Testis (tissue), 3 donors: ENCODE data around the gene RAD51C. TPM values are rescaled to one million over a fixed set of nuclear protein-coding genes. Genes with fewer than 3 reads are reported as not detected.
"Not testable (repeated sequence)": the region's sequence is repeated elsewhere in the genome, so short reads cannot be mapped to it uniquely, and the experiment has no call there.

ENCODE experiments used
- DNase-seq: peaks from one replicate; pipeline ENCODE4 v3.0.0-alpha.2; 2019
- H3K27ac ChIP-seq, 2 donors: fragments of 200-600 bp; sonication (generic); one replicate each; pipeline ENCODE4 v1.5.1; 2019
- H3K27me3 ChIP-seq: fragments of 200-600 bp; sonication (generic); one replicate; pipeline ENCODE4 v1.5.1; 2019
- H3K36me3 ChIP-seq: fragments of 200-600 bp; sonication (generic); one replicate; pipeline ENCODE4 v1.5.1; 2017; ENCODE audit warnings: low read depth; ENCODE audit errors: missing control alignments
- H3K4me1 ChIP-seq: fragments of 200-600 bp; sonication (generic); one replicate; pipeline ENCODE4 v1.5.1; 2019
- H3K4me3 ChIP-seq, 2 donors: fragments of 200-600 bp; sonication (generic); one replicate each; pipeline ENCODE4 v1.5.1; 2017 to 2019
- H3K9me3 ChIP-seq: fragments of 200-600 bp; sonication (generic); one replicate; pipeline ENCODE4 v1.5.1; 2017
- POLR2A ChIP-seq: fragments of 450-650 bp; IDR thresholded peaks from one replicate; pipeline ENCODE4 v1.6.1; 2017; ENCODE audit warnings: antibody characterized with exemption, mild to moderate bottlenecking, moderate library complexity
- WGBS, 2 donors: methylation state at CpG; one replicate each; pipeline ENCODE4 v1.1.5; 2018; 5-methylcytosine and 5-hydroxymethylcytosine counted together
- intact Hi-C: fragments of 100-400 bp; cut with DNase I; formaldehyde crosslinking; loops from one replicate; pipeline ENCODE4 v1.15.1; 2023; ENCODE audit warnings: low total_unique reads
- polyA plus RNA-seq: library from polyadenylated mRNA; stranded (reverse); fragments of 350-450 nt; fragmentation: Illumina TruSeq; extraction: RNeasy Lipid Tissue Mini Kit (QIAGEN cat#74804); gene quantifications from one replicate; pipeline ENCODE4 v1.2.3, GENCODE V29; 2014; ENCODE audit warnings: low read depth, low replicate concordance; ENCODE audit not compliant: insufficient read depth
- total RNA-seq, 2 donors: library from RNA; depleted of rRNA; stranded (reverse); fragments of >200 nt; gene quantifications; one replicate each; pipeline ENCODE4 v1.2.3, GENCODE V29; 2016
- TF ChIP-seq, protein P1 (sequence below), 3 experiments: fragments of 450-650 bp in 2 of 3; fragments of 200-600 bp in 1 of 3; sonication (generic) in 1 of 3; IDR thresholded peaks; one replicate each; pipeline ENCODE4 v1.5.1; 2016 to 2019; ENCODE audit warnings: antibody characterized with exemption in 3 of 3, mild to moderate bottlenecking in 2 of 3, moderate library complexity in 1 of 3

Gene RAD51C
- total and polyA plus RNA-seq, 3 donors from 2014 or later = 44.5 to 63.4 (median 53.5) TPM

- TF ChIP-seq, protein P1, sequence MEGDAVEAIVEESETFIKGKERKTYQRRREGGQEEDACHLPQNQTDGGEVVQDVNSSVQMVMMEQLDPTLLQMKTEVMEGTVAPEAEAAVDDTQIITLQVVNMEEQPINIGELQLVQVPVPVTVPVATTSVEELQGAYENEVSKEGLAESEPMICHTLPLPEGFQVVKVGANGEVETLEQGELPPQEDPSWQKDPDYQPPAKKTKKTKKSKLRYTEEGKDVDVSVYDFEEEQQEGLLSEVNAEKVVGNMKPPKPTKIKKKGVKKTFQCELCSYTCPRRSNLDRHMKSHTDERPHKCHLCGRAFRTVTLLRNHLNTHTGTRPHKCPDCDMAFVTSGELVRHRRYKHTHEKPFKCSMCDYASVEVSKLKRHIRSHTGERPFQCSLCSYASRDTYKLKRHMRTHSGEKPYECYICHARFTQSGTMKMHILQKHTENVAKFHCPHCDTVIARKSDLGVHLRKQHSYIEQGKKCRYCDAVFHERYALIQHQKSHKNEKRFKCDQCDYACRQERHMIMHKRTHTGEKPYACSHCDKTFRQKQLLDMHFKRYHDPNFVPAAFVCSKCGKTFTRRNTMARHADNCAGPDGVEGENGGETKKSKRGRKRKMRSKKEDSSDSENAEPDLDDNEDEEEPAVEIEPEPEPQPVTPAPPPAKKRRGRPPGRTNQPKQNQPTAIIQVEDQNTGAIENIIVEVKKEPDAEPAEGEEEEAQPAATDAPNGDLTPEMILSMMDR (IDR thresholded peaks at IDR 0.05) = no peak
- no peak for TF ChIP-seq POLR2A
- no peak overlapping the region for H3K4me3 ChIP-seq
- 29 to 42% methylated on average over 6 of the region's 6 CpGs for WGBS, 2 donors
- no peak overlapping the region for H3K27ac ChIP-seq
- no peaks in the 10 kb centered on the region for H3K4me1 ChIP-seq
- intact Hi-C loops = no loop called here
- H3K27me3 ChIP-seq = no peaks in the 10 kb centered on the region
- no peak for DNase-seq
- H3K36me3 ChIP-seq = no peaks in the 10 kb centered on the region
- H3K9me3 ChIP-seq = no peaks in the 10 kb centered on the region
Observed at GRCh38 chr17:58669853-58670252, 22.5 kb upstream of the RAD51C start.

GRCh38 chr17:58671969-58672368, 20.4 kb upstream of the RAD51C start:
- no peaks in the 10 kb centered on the region for H3K27me3 ChIP-seq
- TF ChIP-seq, protein P1 (IDR thresholded peaks at IDR 0.05) = no peak
- intact Hi-C loops = no loop called here
- H3K4me3 ChIP-seq = no peak overlapping the region
- no peaks in the 10 kb centered on the region for H3K4me1 ChIP-seq
- H3K36me3 ChIP-seq = no peaks in the 10 kb centered on the region
- no peak for DNase-seq
- WGBS, 2 donors = 89 to 91% methylated on average over 3 of the region's 3 CpGs
- no peak overlapping the region for H3K27ac ChIP-seq
- no peaks in the 10 kb centered on the region for H3K9me3 ChIP-seq

GRCh38 chr17:58677194-58677880, 15.1 kb upstream of the RAD51C start:
- WGBS, 2 donors = 73 to 77% methylated on average over 4 of the region's 4 CpGs
- no peaks in the 10 kb centered on the region for H3K36me3 ChIP-seq
- no peaks in the 10 kb centered on the region for H3K4me1 ChIP-seq
- no peaks in the 10 kb centered on the region for H3K27me3 ChIP-seq
- H3K4me3 ChIP-seq = no peak overlapping the region
- H3K27ac ChIP-seq = no peak overlapping the region
- no peak for DNase-seq
- H3K9me3 ChIP-seq = no peaks in the 10 kb centered on the region
- intact Hi-C loops = no loop called here
- TF ChIP-seq, protein P1 (IDR thresholded peaks at IDR 0.05) = no peak
- TF ChIP-seq POLR2A = no peak

DNA sequence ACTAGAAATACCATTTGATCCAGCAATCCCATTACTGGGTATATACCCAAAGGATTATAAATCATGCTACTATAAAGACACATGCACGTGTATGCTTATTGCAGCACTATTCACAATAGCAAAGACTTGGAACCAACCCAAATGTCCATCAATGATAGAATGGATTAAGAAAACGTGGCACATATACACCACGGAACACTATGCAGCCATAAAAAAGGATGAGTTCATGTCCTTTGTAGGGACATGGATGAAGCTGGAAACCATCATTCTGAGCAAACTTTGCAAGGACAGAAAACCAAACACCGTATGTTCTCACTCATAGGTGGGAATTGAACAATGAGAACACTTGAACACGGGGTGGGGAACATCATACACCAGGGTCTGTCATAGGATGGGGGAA, 14.1 kb upstream of the RAD51C start:
- H3K36me3 ChIP-seq, H3K4me3 ChIP-seq, H3K9me3 ChIP-seq, intact Hi-C loops, H3K27me3 ChIP-seq, DNase-seq, H3K27ac ChIP-seq, H3K4me1 ChIP-seq: not testable (repeated sequence)
- WGBS, 2 donors = 94% methylated on average over 5 of the region's 5 CpGs

- H3K36me3 ChIP-seq = no peaks in the 10 kb centered on the region
- WGBS, 2 donors = 58 to 68% methylated on average over 12 of the region's 12 CpGs
- no peak overlapping the region for H3K27ac ChIP-seq
- no peaks in the 10 kb centered on the region for H3K4me1 ChIP-seq
- H3K9me3 ChIP-seq = no peaks in the 10 kb centered on the region
- DNase-seq = no peak
- no peak overlapping the region for H3K4me3 ChIP-seq
- H3K27me3 ChIP-seq = no peaks in the 10 kb centered on the region
- intact Hi-C loops = no loop called here
- no peak for TF ChIP-seq POLR2A
- TF ChIP-seq, protein P1 (IDR thresholded peaks at IDR 0.05) = no peak
Observed at GRCh38 chr17:58679263-58680037, 13.0 kb upstream of the RAD51C start.
